GM12878 (cell line): ENCODE data around the gene SH2B3. TPM values are rescaled to one million over a fixed set of nuclear protein-coding genes. Genes with fewer than 3 reads are reported as not detected.

ENCODE experiments used
- BHLHE40 ChIP-seq, 2 experiments: fragments of 450-650 bp in 1 of 2; IDR thresholded peaks; 2 replicates each; pipeline ENCODE4 v1.6.1; 2011 to 2017; ENCODE audit warnings: low read depth in 2 of 2, borderline replicate concordance in 1 of 2, improper control_type of control experiment in 1 of 2, low read length in 1 of 2, mild to moderate bottlenecking in 1 of 2
- CBX5 ChIP-seq: sonication (generic); IDR thresholded peaks from 2 replicates; pipeline ENCODE4 v1.6.1; 2016; ENCODE audit warnings: low read depth, moderate library complexity, mild to moderate bottlenecking, inconsistent platforms
- CHD2 ChIP-seq: IDR thresholded peaks from 2 replicates; pipeline ENCODE4 v1.6.1; 2011; ENCODE audit warnings: low read depth, low read length, improper control_type of control experiment, borderline replicate concordance
- EGR1 ChIP-seq, 2 experiments: IDR thresholded peaks; 1 replicate in 1 of 2; 2 replicates in 1 of 2; pipeline ENCODE4 v1.6.1; 2011 to 2012; ENCODE audit warnings: low read depth in 2 of 2, low read length in 2 of 2, borderline replicate concordance in 1 of 2, mild to moderate bottlenecking in 1 of 2, moderate library complexity in 1 of 2
- ESRRA ChIP-seq: IDR thresholded peaks from 2 replicates; pipeline ENCODE4 v1.6.1; 2012; ENCODE audit warnings: mild to moderate bottlenecking, low read length, improper control_type of control experiment
- NFYB ChIP-seq: IDR thresholded peaks from 2 replicates; pipeline ENCODE4 v1.6.1; 2011; ENCODE audit warnings: low read depth, mild to moderate bottlenecking, low read length, improper control_type of control experiment, moderate library complexity; ENCODE audit not compliant: insufficient read depth
- NR2F1 ChIP-seq: fragments of 450-650 bp; conservative IDR thresholded peaks from 2 replicates; pipeline ENCODE4 v1.6.1; 2017; ENCODE audit warnings: mild to moderate bottlenecking
- POU2F2 ChIP-seq: IDR thresholded peaks from 3 replicates; pipeline ENCODE4 v1.6.1; 2011; ENCODE audit warnings: low read depth, mild to moderate bottlenecking, low read length, borderline replicate concordance
- RB1 ChIP-seq: fragments of 450-650 bp; formaldehyde crosslinking; IDR thresholded peaks from 2 replicates; pipeline ENCODE4 v1.6.1; 2017; ENCODE audit warnings: mild to moderate bottlenecking, borderline replicate concordance
- SMARCA5 ChIP-seq: fragments of 450-650 bp; IDR thresholded peaks from 2 replicates; pipeline ENCODE4 v1.6.1; 2017; ENCODE audit warnings: mild to moderate bottlenecking
- SP1 ChIP-seq: IDR thresholded peaks from one replicate; pipeline ENCODE4 v1.6.1; 2011; ENCODE audit warnings: low read depth, low read length
- SRF ChIP-seq, 2 experiments: IDR thresholded peaks; 2 replicates each; pipeline ENCODE4 v1.6.1; 2011; ENCODE audit warnings: low read depth in 2 of 2, low read length in 2 of 2, mild to moderate bottlenecking in 1 of 2, moderate library complexity in 1 of 2
- polyA plus RNA-seq, 11 experiments: library from polyadenylated mRNA; depleted of rRNA in 4 of 11; unstranded in 6 of 11; stranded (reverse) in 5 of 11; fragments of >200 nt; fragmentation: Nextera tagmentation in 4 of 11; fragmentation: Illumina TruSeq in 1 of 11; extraction: Ambion mirVana in 4 of 11; extraction: Trizol in 1 of 11; gene quantifications; 1 replicate in 1 of 11; 2 replicates in 10 of 11; pipeline versions ENCODE4 v1.2.1 to v1.2.3, GENCODE V29; 2011 to 2016; ENCODE audit warnings: inconsistent platforms in 2 of 11, missing spikeins in 2 of 11, low read depth in 1 of 11
- total RNA-seq, 4 experiments: library from RNA; depleted of rRNA in 3 of 4; stranded (reverse); fragments of >200 nt in 3 of 4; fragmentation: Illumina TruSeq in 1 of 4; extraction: Trizol in 1 of 4; gene quantifications; 2 replicates each; pipeline versions ENCODE4 v1.2.1 to v1.2.3, GENCODE V29; 2013 to 2021
- TF ChIP-seq, protein P1 (sequence below): IDR thresholded peaks from 2 replicates; pipeline ENCODE4 v1.6.1; 2012; ENCODE audit warnings: low read depth, low read length, improper control_type of control experiment
- TF ChIP-seq, protein P2 (sequence below): fragments of 450-650 bp; formaldehyde crosslinking; IDR thresholded peaks from 2 replicates; pipeline ENCODE4 v1.5.0; 2022; ENCODE audit warnings: mild to moderate bottlenecking, missing genetic modification characterization
- TF ChIP-seq, protein P3 (sequence below): fragments of 450-650 bp; IDR thresholded peaks from 2 replicates; pipeline ENCODE4 v1.6.1; 2017; ENCODE audit warnings: mild to moderate bottlenecking, moderate library complexity
- TF ChIP-seq, protein P4 (sequence below): fragments of 450-650 bp; IDR thresholded peaks from 2 replicates; pipeline ENCODE4 v1.6.1; 2017; ENCODE audit warnings: borderline replicate concordance
- TF ChIP-seq, protein P5 (sequence below): IDR thresholded peaks from 2 replicates; pipeline ENCODE4 v1.6.1; 2012; ENCODE audit warnings: low read depth, low read length, improper control_type of control experiment

Gene SH2B3
- total and polyA plus RNA-seq, 10 of the 15 experiments (the other 5 are each of a cell fraction or from before 2014, with no cell fraction given): 5.8 to 46.4 (median 23.3) TPM

DNA sequence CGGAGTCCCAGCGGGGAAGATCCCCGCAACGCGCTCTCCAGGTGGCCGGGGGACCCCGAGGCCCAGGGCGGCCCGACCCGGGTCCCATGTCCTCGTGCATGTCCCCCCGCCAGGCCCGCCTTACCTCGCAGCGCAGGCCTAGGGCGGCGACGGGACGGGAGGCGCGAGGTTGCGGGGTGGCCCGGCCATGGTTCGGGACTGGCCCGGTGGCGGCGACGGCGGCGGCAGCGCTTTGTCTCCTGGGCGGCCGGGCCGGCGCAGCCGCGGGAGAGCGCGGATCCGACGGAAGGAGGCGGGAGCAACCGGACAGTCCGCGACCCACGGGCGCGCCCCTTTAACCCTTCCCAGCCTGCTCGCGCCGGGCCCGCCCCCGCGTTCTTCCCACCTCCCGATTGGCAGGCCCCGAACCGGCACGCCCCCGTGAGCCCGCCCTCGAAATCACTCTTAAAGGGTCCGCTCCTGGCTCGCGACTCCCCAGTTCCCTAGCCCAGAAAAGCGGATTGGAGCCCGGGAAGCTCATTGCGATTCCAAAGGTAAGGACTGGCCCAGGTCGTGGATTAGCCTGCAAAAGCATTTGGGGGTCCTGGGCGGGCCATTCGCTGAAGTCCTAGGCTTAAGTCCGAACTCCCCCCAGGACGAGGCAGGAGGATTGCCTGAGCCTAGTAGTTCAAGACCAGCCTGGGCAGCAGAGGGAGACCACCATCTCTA lies 36.8 kb upstream of the SH2B3 start, which contains the start of gene PHETA1 (continued):
- TF ChIP-seq, protein P1, sequence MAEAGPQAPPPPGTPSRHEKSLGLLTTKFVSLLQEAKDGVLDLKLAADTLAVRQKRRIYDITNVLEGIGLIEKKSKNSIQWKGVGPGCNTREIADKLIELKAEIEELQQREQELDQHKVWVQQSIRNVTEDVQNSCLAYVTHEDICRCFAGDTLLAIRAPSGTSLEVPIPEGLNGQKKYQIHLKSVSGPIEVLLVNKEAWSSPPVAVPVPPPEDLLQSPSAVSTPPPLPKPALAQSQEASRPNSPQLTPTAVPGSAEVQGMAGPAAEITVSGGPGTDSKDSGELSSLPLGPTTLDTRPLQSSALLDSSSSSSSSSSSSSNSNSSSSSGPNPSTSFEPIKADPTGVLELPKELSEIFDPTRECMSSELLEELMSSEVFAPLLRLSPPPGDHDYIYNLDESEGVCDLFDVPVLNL: 0 out of 2 replicates have a peak, but pooled peaks have one; percentile 18
- TF ChIP-seq, protein P2, sequence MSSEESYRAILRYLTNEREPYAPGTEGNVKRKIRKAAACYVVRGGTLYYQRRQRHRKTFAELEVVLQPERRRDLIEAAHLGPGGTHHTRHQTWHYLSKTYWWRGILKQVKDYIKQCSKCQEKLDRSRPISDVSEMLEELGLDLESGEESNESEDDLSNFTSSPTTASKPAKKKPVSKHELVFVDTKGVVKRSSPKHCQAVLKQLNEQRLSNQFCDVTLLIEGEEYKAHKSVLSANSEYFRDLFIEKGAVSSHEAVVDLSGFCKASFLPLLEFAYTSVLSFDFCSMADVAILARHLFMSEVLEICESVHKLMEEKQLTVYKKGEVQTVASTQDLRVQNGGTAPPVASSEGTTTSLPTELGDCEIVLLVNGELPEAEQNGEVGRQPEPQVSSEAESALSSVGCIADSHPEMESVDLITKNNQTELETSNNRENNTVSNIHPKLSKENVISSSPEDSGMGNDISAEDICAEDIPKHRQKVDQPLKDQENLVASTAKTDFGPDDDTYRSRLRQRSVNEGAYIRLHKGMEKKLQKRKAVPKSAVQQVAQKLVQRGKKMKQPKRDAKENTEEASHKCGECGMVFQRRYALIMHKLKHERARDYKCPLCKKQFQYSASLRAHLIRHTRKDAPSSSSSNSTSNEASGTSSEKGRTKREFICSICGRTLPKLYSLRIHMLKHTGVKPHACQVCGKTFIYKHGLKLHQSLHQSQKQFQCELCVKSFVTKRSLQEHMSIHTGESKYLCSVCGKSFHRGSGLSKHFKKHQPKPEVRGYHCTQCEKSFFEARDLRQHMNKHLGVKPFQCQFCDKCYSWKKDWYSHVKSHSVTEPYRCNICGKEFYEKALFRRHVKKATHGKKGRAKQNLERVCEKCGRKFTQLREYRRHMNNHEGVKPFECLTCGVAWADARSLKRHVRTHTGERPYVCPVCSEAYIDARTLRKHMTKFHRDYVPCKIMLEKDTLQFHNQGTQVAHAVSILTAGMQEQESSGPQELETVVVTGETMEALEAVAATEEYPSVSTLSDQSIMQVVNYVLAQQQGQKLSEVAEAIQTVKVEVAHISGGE (CRISPR knock-in tag): no peak
- TF ChIP-seq NR2F1: peak; percentile 84
- TF ChIP-seq NFYB: peak; percentile 86
- no peak for TF ChIP-seq POU2F2
- peak; percentile 47; the same call in 1 of the 2 replicates for TF ChIP-seq CHD2
- TF ChIP-seq SMARCA5: no peak
- TF ChIP-seq, protein P3, sequence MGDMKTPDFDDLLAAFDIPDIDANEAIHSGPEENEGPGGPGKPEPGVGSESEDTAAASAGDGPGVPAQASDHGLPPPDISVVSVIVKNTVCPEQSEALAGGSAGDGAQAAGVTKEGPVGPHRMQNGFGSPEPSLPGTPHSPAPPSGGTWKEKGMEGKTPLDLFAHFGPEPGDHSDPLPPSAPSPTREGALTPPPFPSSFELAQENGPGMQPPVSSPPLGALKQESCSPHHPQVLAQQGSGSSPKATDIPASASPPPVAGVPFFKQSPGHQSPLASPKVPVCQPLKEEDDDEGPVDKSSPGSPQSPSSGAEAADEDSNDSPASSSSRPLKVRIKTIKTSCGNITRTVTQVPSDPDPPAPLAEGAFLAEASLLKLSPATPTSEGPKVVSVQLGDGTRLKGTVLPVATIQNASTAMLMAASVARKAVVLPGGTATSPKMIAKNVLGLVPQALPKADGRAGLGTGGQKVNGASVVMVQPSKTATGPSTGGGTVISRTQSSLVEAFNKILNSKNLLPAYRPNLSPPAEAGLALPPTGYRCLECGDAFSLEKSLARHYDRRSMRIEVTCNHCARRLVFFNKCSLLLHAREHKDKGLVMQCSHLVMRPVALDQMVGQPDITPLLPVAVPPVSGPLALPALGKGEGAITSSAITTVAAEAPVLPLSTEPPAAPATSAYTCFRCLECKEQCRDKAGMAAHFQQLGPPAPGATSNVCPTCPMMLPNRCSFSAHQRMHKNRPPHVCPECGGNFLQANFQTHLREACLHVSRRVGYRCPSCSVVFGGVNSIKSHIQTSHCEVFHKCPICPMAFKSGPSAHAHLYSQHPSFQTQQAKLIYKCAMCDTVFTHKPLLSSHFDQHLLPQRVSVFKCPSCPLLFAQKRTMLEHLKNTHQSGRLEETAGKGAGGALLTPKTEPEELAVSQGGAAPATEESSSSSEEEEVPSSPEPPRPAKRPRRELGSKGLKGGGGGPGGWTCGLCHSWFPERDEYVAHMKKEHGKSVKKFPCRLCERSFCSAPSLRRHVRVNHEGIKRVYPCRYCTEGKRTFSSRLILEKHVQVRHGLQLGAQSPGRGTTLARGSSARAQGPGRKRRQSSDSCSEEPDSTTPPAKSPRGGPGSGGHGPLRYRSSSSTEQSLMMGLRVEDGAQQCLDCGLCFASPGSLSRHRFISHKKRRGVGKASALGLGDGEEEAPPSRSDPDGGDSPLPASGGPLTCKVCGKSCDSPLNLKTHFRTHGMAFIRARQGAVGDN: peak; percentile 63
- no peak for TF ChIP-seq ESRRA
- TF ChIP-seq EGR1 (IDR thresholded peaks at IDR 0.05; ENCODE audit: borderline replicate concordance in 1 of 2, low read depth in 2 of 2, low read length in 2 of 2): peak in 1 of 2 experiments; percentile 93; a peak in 2 of 3 replicates
- no peak for TF ChIP-seq CBX5
- TF ChIP-seq, protein P4, sequence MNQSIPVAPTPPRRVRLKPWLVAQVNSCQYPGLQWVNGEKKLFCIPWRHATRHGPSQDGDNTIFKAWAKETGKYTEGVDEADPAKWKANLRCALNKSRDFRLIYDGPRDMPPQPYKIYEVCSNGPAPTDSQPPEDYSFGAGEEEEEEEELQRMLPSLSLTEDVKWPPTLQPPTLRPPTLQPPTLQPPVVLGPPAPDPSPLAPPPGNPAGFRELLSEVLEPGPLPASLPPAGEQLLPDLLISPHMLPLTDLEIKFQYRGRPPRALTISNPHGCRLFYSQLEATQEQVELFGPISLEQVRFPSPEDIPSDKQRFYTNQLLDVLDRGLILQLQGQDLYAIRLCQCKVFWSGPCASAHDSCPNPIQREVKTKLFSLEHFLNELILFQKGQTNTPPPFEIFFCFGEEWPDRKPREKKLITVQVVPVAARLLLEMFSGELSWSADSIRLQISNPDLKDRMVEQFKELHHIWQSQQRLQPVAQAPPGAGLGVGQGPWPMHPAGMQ: no peak
- TF ChIP-seq, protein P5, sequence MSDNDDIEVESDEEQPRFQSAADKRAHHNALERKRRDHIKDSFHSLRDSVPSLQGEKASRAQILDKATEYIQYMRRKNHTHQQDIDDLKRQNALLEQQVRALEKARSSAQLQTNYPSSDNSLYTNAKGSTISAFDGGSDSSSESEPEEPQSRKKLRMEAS: no peak
- 0 out of 2 replicates have a peak, but pooled peaks have one; percentile 33 for TF ChIP-seq RB1
- TF ChIP-seq BHLHE40 (IDR thresholded peaks at IDR 0.05; ENCODE audit: borderline replicate concordance in 1 of 2, low read depth in 2 of 2, low read length in 1 of 2): peak; percentile 27 to 67; a peak in 3 of 4 replicates
- peak; percentile 90 for TF ChIP-seq SP1
- TF ChIP-seq SRF (IDR thresholded peaks at IDR 0.05; ENCODE audit: low read depth in 2 of 2, low read length in 2 of 2): no peak
